GM19025 (cell line): Measurements from ENCODE around the gene CASZ1.

Experiments
- ATAC-seq: cut with Tn5 transposase; IDR thresholded peaks from one replicate; pipeline ENCODE4 v1.9.1; 2021; ENCODE audit warnings: mild to moderate bottlenecking, low read depth, moderate library complexity; ENCODE audit not compliant: unreplicated experiment

The CASZ1 gene

DNA sequence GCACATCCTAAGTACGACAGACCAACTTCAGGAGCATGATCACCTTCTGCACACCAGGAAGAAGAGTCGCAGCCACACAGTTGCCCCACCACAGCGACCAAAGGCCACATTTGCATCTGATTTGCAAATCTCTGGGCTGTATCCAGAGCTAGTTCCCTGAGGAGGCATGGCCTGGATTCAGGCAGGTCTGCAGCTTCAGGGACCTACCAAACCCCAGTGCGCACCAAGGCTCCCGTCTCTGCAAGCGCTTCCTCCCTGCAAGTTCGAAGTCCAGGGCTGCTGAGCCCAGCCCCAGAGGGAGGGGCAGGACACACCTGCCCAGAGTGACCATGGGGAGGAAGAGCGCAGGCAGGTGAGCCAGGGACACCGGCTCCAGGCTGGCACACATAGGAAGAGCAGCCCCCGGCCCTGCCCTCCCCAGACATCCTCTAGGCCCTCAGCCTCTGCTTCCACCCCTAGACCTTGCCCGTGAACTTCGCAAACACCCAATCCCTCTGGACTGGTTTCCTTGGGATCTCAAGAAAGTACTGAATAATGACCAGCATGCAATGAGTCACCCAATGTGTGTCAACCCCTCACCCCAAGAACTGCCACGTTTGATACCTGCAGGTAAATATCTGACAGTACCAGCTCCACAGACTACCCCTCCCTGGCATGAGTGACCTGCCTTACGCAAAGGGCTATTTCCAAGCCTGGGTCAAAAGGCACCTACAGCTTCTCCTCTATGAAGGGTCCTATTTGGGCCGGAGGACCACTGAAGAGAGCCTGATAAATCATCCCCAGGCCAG, 36.8 kb downstream of the CASZ1 start:
- ATAC-seq = no peak

- no peak for ATAC-seq
Measured at GRCh38 chr1:10756842-10757241, 39.6 kb downstream of the CASZ1 start.

DNA sequence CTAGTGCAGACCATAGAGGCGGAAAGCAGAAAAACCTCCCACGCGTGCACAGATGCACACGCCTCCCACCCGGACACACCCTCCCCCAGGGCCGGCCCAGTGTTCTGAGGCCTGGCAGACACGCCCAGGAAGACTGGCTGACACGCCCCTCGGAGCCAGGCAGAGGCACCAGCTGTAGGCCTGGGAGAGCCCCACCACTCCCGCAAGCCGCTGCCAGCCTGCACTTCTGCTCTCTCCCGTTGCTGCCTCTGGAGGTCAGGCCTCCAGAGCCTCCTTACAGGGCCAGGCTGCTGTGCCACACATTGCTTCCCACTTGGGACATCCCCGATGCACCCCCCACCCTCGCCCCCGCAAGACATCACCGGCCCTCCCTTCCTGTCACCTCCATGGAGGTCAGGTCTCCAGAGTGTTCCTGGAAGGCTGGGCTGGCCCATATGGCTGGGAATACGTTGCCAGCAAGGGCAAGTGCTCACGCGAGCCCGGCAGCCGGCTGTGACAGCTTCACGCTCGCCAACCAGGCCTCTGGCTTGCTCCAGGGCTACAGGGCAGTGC, 40.4 kb downstream of the CASZ1 start:
- no peak for ATAC-seq

DNA sequence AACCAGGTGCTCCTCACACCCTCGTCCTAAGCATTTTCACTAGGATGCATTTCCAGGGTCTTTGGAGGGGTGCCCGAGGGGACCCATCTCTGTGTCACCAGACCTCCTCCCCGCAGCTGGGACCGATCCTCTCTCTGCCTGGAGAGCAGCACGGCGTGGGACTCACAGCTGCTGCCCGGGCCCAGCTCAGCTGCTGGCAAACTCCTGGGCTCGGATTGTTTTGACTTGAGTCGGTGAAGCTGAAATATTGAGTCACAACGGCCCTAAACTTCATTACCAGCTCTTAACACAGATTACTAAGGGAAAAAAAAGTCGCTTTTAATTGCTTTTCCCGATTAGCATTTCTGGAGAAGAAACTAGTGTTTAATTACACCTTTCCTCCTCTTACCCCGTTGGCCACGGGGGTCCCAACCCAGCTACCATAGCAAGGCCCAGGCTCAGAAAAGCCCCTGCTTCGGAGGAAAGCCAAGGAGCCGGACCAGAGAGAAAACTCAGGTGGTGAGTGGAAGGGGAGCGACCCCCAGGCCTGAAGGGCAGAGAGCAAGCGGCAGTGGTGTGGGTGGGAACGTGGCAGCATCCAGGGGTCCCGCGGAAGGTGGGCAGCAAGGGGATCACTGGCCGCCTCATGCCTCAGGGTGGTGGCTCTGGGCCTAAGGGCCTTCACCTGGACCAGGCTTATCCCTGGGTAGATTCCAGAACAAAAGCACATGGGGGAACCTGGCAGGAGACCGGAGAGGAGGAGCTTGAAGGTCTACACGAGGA, 41.7 kb downstream of the CASZ1 start:
- ATAC-seq = no peak

DNA sequence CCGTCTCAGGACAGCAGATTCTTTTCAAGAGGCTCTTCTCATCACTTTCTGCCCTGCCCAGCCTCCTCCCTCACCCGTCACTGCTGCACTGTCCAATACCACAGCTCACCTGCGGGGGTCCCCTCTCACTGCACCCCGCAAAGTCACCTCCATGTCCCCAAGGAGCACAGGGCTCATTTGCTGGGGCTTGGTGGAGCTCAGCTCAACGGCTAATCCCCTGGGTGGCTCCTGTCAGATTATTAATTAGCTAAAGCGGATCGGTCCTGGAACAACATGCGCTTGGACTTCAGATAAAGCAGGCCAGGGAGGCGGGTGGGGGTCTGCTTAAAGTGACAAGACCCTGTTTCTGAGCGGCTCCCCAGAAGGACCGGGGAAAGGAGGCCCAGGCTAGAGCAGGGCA, 43.1 kb downstream of the CASZ1 start:
- ATAC-seq = no peak

- ATAC-seq = no peak
Measured at GRCh38 chr1:10751561-10752085, 44.8 kb downstream of the CASZ1 start.

GRCh38 chr1:10751160-10751559, 45.3 kb downstream of the CASZ1 start:
- no peak for ATAC-seq

GRCh38 chr1:10745886-10746455, 50.5 kb downstream of the CASZ1 start:
- ATAC-seq = no peak

- no peak for ATAC-seq
Measured at GRCh38 chr1:10745383-10745782, 51.1 kb downstream of the CASZ1 start.

DNA sequence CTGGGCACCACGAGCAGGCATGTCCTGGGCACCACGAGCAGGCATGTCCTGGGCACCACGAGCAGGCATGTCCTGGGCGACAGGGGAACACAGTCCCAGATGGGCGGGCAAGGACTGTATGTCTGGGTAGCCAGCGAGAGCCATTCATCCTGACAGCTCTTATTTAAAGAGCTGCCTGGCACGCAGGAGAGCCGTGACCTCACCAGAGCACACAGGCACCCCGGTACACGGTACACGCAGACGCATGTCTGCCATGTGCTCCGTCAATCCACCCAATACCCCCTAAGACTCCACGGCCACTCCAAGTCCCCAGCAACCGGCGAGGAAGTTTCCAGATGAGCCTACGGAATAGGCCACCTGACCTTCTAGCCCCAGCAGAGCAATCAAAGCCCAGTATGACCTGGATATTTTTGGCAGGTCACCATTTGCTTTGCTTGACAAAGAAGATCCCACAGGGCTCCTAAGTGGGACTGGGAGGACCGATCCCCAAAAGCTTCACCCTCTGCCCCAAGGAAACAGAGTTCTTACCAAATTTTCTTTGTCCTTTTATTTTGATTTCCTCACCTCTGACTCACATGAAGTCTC, 51.7 kb downstream of the CASZ1 start:
- no peak for ATAC-seq

- no peak for ATAC-seq
Measured at GRCh38 chr1:10744029-10744428, 52.4 kb downstream of the CASZ1 start.

DNA sequence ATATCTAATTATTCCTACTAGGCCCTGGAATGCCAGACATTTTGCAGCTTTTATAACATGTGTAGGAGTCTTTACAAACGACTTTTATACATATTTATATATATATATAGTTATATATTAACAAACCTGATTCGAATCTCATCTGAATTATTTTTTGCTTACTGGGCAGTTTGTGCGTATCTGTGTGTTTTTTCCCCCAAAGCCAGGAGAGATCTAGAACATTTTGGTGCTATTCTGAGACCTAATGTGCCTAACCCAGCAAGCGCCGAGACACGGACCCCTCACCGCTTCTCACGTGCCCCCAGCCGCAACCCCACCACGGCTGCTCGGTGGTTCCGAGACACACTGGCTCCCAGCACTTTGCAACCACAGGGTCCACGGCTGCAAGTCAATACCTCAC, 54.8 kb downstream of the CASZ1 start:
- no peak for ATAC-seq

- ATAC-seq = no peak
Measured at GRCh38 chr1:10740123-10740522, 56.3 kb downstream of the CASZ1 start.

- ATAC-seq = no peak
Measured at GRCh38 chr1:10739589-10739988, 56.9 kb downstream of the CASZ1 start.

DNA sequence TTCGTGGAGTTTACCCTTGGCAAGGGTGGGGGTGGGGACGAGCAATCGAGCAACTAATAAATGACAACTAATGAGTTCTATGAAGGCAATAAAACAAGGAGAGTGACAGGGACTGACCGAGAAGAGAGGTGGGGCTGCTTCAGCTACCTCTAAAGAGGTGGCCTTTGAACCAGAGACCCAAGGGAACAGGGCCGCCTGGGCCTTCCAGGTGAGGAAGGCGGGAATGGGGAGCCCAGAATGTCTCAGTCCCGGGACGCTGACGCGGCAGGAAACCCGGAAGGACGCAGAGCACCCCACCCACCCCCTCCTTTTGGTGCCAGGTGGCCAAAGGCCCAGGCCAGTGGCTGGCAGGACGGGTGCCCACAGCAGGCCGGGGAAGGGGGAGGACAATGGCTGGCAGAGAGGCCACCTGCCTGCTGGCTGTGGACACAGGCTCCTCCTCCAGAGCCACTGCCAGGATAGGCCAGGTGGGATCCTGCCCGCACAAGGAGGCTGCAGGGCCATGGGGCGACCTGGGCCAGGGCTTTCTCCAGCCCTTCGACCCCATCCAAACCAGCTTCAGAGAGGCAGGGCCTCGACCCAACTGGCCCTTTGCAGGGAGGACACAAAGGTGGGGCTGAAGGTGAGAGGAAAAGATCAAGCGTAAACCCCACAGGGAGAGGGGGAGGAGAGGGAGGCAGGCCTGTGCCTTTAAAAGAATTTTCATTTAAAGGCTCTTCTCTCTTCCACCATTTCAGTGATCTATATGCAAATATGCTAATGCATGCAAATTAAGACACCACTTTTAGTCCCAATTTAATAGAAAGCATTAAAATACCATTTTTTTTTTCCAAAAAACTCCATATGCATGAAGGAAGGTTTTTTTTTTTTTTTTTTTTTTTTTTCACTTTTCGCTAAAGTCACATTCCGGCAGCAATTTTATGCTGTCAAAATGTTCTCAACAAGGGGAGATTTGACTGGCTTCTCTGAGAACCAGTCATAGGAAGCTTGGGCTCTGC, 58.1 kb downstream of the CASZ1 start:
- no peak for ATAC-seq

- no peak for ATAC-seq
Measured at GRCh38 chr1:10737651-10738050, 58.8 kb downstream of the CASZ1 start.

DNA sequence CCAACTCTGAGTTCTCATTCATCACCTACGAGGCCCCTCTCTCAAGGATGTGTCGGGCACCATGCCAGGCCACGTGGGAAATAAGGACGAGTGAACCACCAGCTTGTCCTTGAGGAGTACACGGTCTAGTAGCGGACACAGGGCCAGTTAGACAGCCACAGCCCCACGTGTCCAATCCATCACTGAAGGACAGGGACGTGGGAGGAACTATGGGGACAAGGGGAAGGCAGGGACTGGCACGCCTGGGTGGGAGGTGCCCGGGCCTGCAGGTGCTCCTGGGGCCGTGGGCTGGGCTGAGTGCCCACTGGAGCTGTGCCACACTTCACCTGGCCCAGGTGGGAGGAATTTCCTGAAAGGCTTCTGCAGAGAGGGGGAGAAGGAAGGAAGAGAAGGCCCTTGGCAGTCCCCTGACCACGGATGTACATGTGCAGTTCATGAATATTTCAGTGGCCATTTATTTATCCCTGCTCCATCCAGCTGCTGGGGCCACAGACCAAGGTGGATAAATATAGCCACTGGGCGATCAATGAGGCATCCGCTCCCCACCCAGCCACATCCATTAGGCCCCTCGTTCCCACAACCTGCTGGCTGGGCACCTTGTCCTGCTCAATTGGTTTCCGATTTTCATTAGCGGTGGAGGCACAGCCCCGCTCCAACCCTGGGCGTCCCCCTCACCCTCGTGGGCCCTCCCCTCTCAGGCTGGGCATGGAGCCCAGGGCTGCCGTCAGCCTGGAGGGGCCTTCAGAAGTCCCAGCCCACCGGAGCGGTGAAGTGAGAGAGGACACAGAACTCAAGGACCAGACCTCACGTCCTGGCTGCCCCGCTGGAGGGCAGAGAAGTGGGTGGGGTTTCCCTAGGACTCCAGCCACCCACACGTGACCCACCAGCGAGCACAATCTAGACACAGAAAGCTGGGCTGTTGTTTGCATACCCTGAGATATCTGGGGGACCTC, 59.5 kb downstream of the CASZ1 start:
- no peak for ATAC-seq

- ATAC-seq = no peak
Measured at GRCh38 chr1:10735563-10736305, 60.7 kb downstream of the CASZ1 start.
